HUES6 (cell line): ENCODE results near the gene LGALS7.
"Not testable (repeated sequence)": the region's sequence is repeated elsewhere in the genome, so short reads cannot be mapped to it uniquely, and the experiment has no call there.

Source experiments
- H3K27ac ChIP-seq: 2 replicates; pipeline ENCODE4 v1.7.0; 2013; ENCODE audit warnings: low read depth, mild to moderate bottlenecking, low read length, inconsistent platforms
- H3K27me3 ChIP-seq: 2 replicates; pipeline ENCODE4 v1.6.1; 2013; ENCODE audit warnings: low read length; ENCODE audit not compliant: control insufficient read depth, insufficient read depth
- H3K36me3 ChIP-seq: 2 replicates; pipeline ENCODE4 v1.6.1; 2013; ENCODE audit warnings: low read length; ENCODE audit not compliant: control insufficient read depth, insufficient read depth
- H3K4me1 ChIP-seq: 2 replicates; pipeline ENCODE4 v1.6.1; 2013; ENCODE audit warnings: low read length; ENCODE audit not compliant: control insufficient read depth, insufficient read depth
- H3K4me3 ChIP-seq: 2 replicates; pipeline ENCODE4 v1.5.1; 2013; ENCODE audit warnings: low read depth, low read length
- H3K9ac ChIP-seq: one replicate; pipeline ENCODE4 v1.6.1; 2013; ENCODE audit warnings: mild to moderate bottlenecking, low read length
- H3K9me3 ChIP-seq: 2 replicates; pipeline ENCODE4 v1.6.1; 2013; ENCODE audit warnings: low read depth, low read length; ENCODE audit not compliant: control insufficient read depth, insufficient read depth

The LGALS7 gene

GRCh38 chr19:38769635-38770211 lies 3.6 kb downstream of the LGALS7 start:
- H3K36me3 ChIP-seq, result no peaks in the 10 kb centered on the region
- H3K27ac ChIP-seq, result no peak overlapping the region
- H3K4me3 ChIP-seq, result no peak overlapping the region; the same call in 1 of the 2 replicates
- no peaks in the 10 kb centered on the region for H3K27me3 ChIP-seq
- no peaks in the 10 kb centered on the region for H3K9me3 ChIP-seq
- no peak overlapping the region for H3K9ac ChIP-seq
- peaks cover 2% of the 10 kb centered on the region; the same call in 1 of the 2 replicates for H3K4me1 ChIP-seq

- Histone ChIP-seq H3K9ac (no peak overlapping the region), H3K36me3 (no peaks in the 10 kb centered on the region), H3K4me1 (0 out of 2 replicates have a peak, but pooled peaks cover 2% of the 10 kb centered on the region), H3K4me3 (no peak overlapping the region), H3K9me3 (no peaks in the 10 kb centered on the region), H3K27ac (no peak overlapping the region), H3K27me3 (no peaks in the 10 kb centered on the region)
Measured at GRCh38 chr19:38766276-38767047, 6.9 kb downstream of the LGALS7 start.

- Histone ChIP-seq H3K27me3 (no peaks in the 10 kb centered on the region), H3K27ac (no peak overlapping the region), H3K9me3 (no peaks in the 10 kb centered on the region), H3K9ac (no peak overlapping the region), H3K4me1 (0 out of 2 replicates have a peak, but pooled peaks cover 2% of the 10 kb centered on the region), H3K36me3 (no peaks in the 10 kb centered on the region), H3K4me3 (no peak overlapping the region)
Measured at GRCh38 chr19:38765214-38765613, 8.1 kb downstream of the LGALS7 start.

- no peaks in the 10 kb centered on the region for H3K36me3 ChIP-seq
- no peak overlapping the region for H3K4me3 ChIP-seq
- H3K27ac ChIP-seq, result no peak overlapping the region
- no peaks in the 10 kb centered on the region for H3K4me1 ChIP-seq
- no peaks in the 10 kb centered on the region for H3K9me3 ChIP-seq
- H3K9ac ChIP-seq, result no peak overlapping the region
- no peaks in the 10 kb centered on the region for H3K27me3 ChIP-seq
Measured at GRCh38 chr19:38763795-38764220, 9.5 kb downstream of the LGALS7 start.

GRCh38 chr19:38761884-38762389 lies 11.4 kb downstream of the LGALS7 start:
- H3K4me3 ChIP-seq, H3K4me1 ChIP-seq, H3K36me3 ChIP-seq, H3K27ac ChIP-seq, H3K27me3 ChIP-seq, H3K9me3 ChIP-seq, H3K9ac ChIP-seq: not testable (repeated sequence)

GRCh38 chr19:38760805-38761517 lies 12.4 kb downstream of the LGALS7 start:
- not testable (repeated sequence) for H3K4me3 ChIP-seq, H3K27me3 ChIP-seq, H3K36me3 ChIP-seq, H3K4me1 ChIP-seq, H3K27ac ChIP-seq, H3K9me3 ChIP-seq, H3K9ac ChIP-seq

GRCh38 chr19:38759590-38760003 lies 13.7 kb downstream of the LGALS7 start:
- H3K9me3 ChIP-seq, result no peaks in the 10 kb centered on the region

GRCh38 chr19:38754196-38754595 lies 19.1 kb downstream of the LGALS7 start:
- H3K9ac ChIP-seq, H3K27ac ChIP-seq, H3K4me3 ChIP-seq: not testable (repeated sequence)

More at GRCh38 chr19:38759590-38760003, 13.7 kb downstream of the LGALS7 start:
- no peaks in the 10 kb centered on the region for H3K36me3 ChIP-seq
- H3K4me1 ChIP-seq, result no peaks in the 10 kb centered on the region; the same call in 1 of the 2 replicates
- H3K27ac ChIP-seq, result no peak overlapping the region
- no peaks in the 10 kb centered on the region for H3K27me3 ChIP-seq
- no peak overlapping the region for H3K4me3 ChIP-seq
- no peak overlapping the region for H3K9ac ChIP-seq

GRCh38 chr19:38753783-38754182 lies 19.5 kb downstream of the LGALS7 start:
- not testable (repeated sequence) for H3K9ac ChIP-seq, H3K9me3 ChIP-seq, H3K4me3 ChIP-seq, H3K4me1 ChIP-seq, H3K27me3 ChIP-seq, H3K36me3 ChIP-seq, H3K27ac ChIP-seq

More at GRCh38 chr19:38754196-38754595, 19.1 kb downstream of the LGALS7 start:
- H3K4me1 ChIP-seq, H3K9me3 ChIP-seq, H3K36me3 ChIP-seq, H3K27me3 ChIP-seq: not testable (repeated sequence)

- Histone ChIP-seq H3K36me3 (no peaks in the 10 kb centered on the region), H3K27ac (no peak overlapping the region), H3K4me3 (no peak overlapping the region), H3K9ac (no peak overlapping the region), H3K4me1 (no peaks in the 10 kb centered on the region), H3K27me3 (no peaks in the 10 kb centered on the region), H3K9me3 (no peaks in the 10 kb centered on the region)
Measured at GRCh38 chr19:38745316-38745715, 28.0 kb downstream of the LGALS7 start.

- H3K9ac ChIP-seq, result no peak overlapping the region
- no peaks in the 10 kb centered on the region for H3K4me1 ChIP-seq
- H3K36me3 ChIP-seq, result no peaks in the 10 kb centered on the region
- H3K27me3 ChIP-seq, result no peaks in the 10 kb centered on the region
- no peaks in the 10 kb centered on the region for H3K9me3 ChIP-seq
- no peak overlapping the region for H3K27ac ChIP-seq
- no peak overlapping the region for H3K4me3 ChIP-seq
Measured at GRCh38 chr19:38744874-38745273, 28.4 kb downstream of the LGALS7 start.
